SH-SY5Y (cell line): Measurements from ENCODE around the gene S100A4.

ENCODE experiments used
- GATA2 ChIP-seq: IDR thresholded peaks from 2 replicates; pipeline ENCODE4 v1.6.1; 2011; ENCODE audit warnings: mild to moderate bottlenecking, low read depth, low read length
- GATA3 ChIP-seq: IDR thresholded peaks from 2 replicates; pipeline ENCODE4 v1.6.1; 2011; ENCODE audit warnings: low read depth, mild to moderate bottlenecking, low read length, moderate library complexity

S100A4 gene

DNA sequence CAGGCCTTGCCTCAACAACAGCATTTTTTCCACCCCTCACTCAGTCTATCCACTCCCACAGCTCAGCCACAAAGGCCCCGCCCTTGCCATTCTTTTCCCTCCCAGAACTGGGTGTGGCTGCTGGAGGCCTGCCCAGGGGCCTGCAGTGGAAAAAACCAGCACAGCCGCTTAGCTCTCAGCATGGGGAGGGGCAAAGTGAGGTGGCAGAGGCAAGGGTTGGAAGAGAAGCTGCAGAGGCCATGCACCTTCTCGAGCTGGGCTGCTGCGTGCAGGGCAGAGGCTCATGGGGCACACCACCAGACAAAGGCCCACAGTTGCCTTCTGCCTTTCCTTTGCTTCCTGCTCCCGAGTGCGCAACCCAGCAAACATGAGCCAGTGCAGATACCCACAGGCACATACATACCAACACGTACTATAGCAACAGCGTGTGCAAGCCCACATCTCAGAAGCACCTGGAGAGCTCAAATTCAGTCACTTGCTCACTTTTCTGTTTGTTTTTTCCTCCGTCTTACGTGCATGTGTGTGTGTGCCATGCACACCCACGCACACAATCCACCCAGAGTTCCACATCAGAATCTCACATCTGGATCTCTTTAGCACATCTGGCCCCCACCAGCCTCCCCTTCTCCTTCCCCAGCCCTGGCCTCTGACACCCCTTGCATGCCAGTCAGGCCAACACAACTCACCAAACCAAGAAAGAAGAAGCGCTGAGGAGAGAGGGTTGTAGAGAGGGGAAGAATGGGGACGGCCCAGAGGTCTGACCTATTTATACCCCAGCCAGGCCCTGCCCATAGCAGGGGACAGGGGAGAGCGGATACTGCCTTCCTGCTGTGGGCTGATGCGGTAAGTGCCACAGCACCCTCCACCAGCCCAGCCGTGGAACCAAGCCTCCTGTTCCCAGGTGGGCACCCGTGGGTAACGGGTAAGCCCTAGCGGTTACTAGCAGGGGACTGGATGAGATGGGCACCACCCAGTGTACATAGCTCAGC is at the start of gene S100A4:
TSS of gene S100A4 (minus strand) at position 740 of the 989 bp plus-strand sequence. CDS start 1,012 bp downstream, outside the sequence.
- TF ChIP-seq GATA3 (no peak), GATA2 (peak; percentile 62)

DNA sequence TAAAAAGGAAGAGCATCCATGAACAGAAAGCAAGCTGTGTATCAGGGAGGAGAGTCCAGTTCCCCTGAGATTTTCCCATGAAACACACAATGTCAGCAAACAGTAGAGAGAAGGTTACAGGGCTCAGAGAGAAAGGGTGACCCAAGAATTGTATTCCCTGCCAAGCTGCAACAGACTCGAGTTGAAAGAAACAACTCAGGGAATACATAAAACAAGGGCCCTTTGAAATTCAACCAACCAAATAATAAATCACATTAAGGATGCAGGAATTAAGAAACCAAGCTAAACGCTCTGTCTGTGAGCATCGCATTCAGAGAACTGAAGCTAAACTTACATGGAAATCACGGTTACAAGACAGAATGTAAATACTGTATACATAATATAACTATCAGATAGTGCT is 47.1 kb upstream of the S100A4 start:
- TF ChIP-seq GATA3: no peak

DNA sequence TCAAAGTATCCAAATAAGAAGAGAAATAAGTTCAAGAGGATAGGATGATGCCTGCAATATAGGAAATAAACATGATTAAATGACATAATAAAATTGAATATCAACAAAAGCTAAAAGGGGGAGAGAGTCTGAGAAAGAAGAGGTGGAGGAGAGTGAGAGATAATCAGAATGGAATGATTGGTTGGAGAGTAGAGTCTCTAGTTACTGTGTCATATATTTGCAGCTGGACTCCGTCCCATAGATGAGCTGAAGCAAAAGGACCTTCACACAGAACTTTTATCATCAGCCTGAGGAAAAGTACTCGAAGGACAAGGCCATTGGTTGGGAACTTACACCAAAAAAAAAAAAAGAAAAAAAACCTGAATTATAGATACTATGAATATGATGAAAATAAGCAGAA is 42.9 kb upstream of the S100A4 start:
- TF ChIP-seq GATA3: no peak

DNA sequence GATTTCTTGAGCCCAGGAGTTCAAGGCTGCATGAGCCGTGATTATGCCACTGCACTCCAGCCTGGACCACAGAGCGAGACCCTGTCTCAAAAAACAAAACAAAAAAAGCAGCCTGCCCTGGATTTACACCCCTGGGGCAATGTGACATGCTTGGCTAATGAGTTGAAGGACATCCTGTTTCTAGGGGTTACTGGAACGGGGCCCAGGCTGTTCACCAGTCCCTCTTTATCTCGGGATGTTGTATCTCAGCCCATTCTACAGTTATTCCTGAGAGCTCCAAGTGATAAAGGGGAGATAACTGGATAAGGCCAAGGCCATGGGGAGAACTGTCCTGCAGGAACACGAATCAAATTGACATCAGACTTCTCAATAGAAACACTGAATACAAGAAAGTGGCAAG is 41.7 kb upstream of the S100A4 start:
- TF ChIP-seq GATA3 (0 out of 2 replicates have a peak, but pooled peaks have one; percentile 29), GATA2 (peak; percentile 69; the same call in 1 of the 2 replicates)

DNA sequence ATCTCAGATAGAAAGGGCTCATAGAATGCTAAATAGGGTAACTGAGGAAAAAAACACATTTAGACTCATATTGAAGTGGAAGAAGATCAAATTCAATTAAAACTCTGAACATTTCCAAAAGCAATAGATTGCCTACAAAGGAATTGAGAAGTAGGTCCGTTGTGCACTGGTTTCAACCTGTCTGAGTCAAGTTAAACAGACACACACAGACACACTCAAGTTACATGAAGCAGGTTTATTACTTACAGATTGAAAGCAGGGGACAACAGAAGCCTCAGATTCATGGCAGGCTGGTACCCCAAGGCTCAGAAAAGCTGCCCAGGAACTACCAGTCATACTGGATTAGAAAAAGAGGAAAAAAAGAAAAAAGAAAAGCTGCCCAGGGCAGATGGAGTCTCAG is 40.7 kb upstream of the S100A4 start:
- no peak for TF ChIP-seq GATA2
- TF ChIP-seq GATA3: no peak

DNA sequence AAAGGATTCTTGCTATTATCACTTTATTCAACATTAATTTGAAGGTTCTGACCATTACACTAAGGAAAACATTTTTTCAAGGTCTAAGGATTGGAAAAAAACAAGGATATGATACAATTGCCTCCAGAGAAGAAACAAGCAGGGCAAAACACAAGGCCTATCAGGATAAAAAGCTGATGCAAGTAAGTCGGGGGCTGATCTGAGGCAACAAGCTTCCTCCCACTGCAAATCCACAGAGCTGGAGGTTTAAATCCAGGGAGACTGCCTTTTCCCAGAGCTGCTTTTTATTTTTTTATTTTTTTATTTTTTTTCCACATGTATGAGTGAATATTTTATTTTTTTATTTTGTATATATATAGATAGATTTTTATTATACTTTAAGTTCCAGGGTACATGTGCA is 39.4 kb upstream of the S100A4 start:
- TF ChIP-seq GATA2: no peak
- TF ChIP-seq GATA3: no peak

DNA sequence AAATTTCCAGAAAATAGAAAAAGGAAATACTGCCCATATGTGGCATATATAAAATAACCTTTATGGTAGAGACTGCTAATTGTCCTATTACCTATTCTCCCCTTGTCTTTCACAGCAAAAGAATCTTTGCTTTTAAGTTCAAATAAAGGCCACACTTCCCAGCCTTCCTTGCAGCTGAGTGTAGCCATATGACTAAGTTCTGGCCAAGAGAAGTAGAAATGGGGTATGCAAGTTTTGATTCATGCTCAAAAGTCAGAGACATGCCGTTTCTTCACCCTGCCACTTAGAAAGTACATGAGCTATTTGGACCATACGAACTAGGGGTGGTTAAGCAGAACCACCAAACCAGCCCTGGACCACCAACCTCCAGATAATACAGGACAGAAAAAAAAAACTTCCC is 38.4 kb upstream of the S100A4 start:
- TF ChIP-seq GATA2: no peak
- TF ChIP-seq GATA3: no peak

DNA sequence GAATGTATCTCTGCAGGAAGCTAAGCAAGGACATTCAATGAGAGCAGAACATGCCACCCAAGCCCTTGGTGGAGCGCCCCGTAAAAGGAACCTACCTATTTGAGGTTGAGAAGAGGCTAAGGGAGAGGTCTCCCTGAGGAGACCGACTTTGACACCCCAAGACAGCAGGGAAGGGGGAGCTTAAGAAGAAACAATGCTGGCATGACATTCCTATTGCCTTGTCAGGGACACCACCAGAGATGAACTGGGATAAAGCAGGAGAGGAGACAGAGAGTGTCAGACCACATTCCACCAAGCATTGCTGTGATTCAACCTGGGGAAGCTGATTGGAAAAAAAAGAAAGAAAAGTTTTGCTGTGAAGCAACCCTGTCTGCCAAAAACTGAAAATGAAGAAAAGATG is 33.3 kb upstream of the S100A4 start:
- TF ChIP-seq GATA2 (no peak), GATA3 (no peak)

DNA sequence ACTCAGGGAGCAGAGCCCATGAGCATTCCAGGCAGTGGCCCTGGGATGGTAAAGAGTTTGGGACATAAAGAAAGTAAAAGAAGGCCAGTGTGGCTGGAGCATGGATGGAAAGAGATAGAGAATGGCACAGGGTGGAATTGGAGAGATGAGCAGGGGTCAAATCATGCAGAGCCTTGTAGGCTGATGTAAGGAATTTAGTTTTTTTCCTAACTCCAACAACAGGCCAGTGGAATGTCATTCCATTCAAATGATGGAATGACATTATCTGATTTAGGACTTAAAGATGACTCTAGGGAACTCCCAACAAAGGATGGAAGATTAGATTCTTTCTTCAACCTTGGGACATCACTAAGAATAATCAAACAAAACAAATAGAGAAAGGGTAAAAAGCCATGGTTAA is 32.9 kb upstream of the S100A4 start:
- no peak for TF ChIP-seq GATA3
- TF ChIP-seq GATA2: no peak

DNA sequence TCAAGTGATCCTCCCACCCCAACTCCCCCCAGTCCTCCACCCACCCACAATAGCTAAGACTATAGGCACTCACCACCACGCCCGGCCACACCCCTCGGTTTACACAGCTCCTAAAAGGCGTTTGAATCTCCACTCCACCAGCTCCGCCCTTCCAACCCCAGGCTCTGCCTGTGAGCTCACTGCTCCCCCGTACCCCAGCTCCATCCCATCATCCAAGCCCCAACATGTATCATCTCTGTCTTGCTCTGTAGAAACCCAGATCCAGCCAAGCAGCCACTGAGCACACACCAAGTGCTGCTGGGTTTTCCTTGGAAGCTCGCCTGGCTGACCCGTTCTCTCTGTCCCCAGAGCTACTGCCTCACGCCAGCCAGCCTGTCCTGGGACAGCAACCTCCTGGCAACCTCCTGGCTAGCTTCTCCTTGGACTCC is 32.0 kb upstream of the S100A4 start:
- TF ChIP-seq GATA2 (no peak), GATA3 (no peak)

DNA sequence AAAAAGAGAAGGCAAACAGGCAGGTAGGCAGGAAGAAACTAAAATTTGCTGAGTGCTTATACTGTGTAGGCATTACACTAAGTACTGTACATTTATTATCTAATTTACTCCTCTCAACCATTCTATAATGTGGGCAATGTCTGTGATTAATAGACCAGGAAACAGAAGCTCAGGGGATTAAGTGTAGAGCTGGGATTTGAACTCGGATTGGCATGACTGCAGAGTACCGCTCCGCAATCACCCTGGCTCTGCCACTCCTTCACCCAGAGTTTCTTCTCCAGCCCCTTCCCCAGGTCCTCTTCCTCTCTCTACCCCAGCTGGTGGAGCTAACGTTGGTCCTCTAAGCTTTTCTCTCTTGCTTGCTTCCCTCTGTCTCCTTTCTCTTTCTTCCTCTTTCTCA is 31.5 kb upstream of the S100A4 start:
- TF ChIP-seq GATA2: no peak
- no peak for TF ChIP-seq GATA3

DNA sequence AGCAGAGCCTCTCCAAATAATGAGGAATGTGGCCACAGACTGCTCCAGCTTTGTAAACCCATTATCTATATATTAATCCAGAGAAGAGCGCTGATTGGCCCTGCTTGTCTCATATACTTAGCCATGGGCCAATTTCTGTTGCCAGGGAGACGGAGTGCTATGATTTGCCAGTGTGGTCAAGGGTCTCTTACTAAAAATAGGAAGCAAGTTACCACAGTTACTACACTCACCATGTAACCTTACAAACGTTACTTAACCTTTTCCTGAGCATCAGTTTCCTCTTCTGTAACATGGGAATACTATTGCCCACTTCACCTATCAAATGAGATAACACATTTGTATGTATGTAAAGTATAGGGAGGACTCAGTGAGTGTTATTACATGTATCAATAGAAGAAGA is 27.7 kb upstream of the S100A4 start:
- TF ChIP-seq GATA3: no peak
- no peak for TF ChIP-seq GATA2

DNA sequence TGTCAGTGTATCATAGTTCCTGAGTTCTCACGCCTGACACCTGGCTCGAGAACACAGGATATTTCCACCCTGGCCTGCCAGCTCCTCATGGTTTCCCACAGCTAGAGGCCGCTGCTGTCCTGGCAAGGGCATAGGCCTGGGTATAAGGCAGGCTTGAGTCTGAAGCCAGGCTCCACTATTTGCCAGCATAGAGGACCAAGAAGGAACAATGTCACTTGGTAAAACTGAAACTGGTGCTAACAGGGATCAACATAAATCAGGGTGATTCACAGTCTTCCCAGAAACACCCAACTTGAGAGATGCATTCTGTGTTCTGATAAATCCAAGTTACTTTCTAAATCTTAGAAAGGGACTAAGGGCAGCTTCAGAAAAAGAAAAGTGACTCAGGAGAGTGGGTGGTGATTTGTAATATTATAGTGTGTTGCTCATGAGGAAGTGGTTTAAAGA is 27.0 kb upstream of the S100A4 start:
- TF ChIP-seq GATA2 (no peak), GATA3 (no peak)

DNA sequence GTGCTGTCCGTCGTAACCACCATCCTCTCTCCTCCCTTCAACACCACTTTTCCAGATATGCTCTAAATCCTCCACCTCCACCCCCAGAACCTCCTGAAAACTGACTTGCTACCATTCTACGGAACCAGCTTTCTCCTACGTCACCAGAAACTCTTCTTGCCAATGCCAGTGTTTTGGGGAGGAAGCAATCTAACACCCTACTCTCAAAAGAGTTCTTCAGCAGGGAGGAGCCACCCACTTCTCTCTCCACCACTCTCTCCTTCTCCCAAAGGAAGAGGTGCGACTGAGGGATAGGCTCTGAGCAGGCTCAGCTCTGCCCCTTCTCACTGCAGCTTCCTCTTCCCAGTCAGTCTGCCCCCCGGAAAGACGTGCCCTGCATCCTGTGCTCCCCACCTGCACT is 26.1 kb upstream of the S100A4 start:
- TF ChIP-seq GATA3 (no peak), GATA2 (no peak)

DNA sequence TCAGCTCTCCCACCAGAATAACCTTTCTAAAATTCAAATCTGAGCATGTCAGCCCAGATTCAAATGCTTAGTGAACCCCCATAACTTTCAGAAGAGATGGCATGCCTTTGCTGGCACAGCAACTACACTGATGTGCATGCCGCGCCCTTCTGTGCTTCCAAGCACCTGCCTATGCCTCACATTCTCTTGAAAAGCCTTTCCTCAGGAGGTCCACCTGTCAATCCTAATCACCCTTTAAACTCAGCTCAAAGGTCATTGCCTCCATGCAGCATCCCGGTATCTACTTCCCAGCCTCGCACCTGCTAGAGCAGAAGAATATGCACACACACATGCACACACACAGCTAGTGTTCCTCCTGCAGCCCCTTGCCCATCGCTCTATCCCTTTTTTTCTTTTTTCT is 25.3 kb upstream of the S100A4 start:
- TF ChIP-seq GATA2: no peak
- TF ChIP-seq GATA3: no peak

DNA sequence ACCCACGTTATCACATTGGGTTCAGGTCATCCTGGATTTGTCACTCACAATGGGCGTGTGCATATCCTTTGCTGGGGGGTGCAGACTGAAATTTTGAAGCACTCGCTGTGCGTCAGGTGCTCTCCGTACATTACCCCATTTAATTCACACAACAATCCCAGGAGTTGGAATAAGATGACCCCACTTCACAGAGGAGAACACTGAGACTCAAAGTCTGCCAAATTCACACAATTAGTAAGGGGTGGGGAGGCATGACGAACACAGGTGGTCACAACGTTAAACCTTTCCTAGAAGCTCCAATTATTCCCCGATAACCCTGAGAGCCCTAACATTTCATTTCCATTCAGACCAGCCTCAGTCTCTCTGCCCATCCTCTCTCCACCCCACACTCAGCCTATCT is 23.9 kb upstream of the S100A4 start:
- TF ChIP-seq GATA2: no peak
- TF ChIP-seq GATA3: no peak
